ENCODE results near the gene DDX42.

DDX42 gene

DNA sequence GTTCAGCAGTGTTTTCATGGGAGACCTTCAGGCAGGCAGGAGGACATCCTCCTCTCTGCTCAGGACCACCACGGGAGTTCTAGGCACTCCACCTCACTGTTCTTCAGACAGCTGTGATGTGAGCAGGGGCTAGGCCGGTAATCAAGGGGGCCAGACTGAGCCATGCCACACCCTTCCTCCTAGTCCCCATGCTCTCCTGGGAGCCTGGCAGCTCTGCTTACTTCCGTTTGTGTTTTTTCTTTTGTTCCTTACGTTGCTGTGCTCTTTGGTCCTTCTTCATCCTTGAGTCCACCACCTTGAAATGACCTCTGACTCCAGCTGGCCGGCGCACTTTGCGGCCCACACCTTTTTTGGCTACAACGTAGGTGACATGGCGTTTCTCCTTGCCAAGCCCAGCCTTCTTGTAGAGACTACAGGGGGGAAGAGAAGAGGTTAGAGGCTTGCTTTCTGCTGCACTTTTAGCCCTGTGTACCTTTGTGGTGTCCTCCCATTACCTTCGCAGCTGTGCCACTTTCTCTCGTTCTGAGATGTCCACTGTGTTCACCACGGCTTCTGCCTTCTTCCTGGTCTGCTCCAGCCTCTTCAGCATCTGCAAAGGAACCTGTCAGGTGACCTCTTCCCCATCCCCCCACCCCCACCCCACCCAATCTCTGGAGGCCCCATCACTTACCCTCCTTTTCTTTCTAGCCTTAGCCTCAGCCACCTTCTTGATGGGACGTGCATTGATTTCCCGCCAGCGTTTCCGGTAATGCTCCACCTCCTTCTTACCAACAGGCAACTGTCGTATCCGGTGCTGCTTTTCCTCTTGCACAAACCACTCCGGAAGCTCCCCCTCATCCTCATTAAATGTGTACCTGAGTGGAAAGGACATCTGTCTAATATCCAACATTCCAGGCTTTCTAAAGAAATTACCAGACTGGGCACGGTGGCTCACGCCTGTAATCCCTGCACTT, 45.9 kb downstream of the DDX42 start:
- Histone ChIP-seq H3K4me3 (ENCODE audit: low read depth, low read length) (no peak overlapping the region), H3K9me3 (ENCODE audit: severe bottlenecking) (no peaks in the 10 kb centered on the region), H3K27ac (no peak overlapping the region), H3K36me3 (peaks cover 97% of the 10 kb centered on the region), H3K27me3 (ENCODE audit: insufficient read depth, low read depth, severe bottlenecking) (no peaks in the 10 kb centered on the region)
- no peak for DNase-seq
- TF ChIP-seq, protein P1, sequence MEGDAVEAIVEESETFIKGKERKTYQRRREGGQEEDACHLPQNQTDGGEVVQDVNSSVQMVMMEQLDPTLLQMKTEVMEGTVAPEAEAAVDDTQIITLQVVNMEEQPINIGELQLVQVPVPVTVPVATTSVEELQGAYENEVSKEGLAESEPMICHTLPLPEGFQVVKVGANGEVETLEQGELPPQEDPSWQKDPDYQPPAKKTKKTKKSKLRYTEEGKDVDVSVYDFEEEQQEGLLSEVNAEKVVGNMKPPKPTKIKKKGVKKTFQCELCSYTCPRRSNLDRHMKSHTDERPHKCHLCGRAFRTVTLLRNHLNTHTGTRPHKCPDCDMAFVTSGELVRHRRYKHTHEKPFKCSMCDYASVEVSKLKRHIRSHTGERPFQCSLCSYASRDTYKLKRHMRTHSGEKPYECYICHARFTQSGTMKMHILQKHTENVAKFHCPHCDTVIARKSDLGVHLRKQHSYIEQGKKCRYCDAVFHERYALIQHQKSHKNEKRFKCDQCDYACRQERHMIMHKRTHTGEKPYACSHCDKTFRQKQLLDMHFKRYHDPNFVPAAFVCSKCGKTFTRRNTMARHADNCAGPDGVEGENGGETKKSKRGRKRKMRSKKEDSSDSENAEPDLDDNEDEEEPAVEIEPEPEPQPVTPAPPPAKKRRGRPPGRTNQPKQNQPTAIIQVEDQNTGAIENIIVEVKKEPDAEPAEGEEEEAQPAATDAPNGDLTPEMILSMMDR (IDR thresholded peaks at IDR 0.05; ENCODE audit: low read depth, low read length) = no peak

DNA sequence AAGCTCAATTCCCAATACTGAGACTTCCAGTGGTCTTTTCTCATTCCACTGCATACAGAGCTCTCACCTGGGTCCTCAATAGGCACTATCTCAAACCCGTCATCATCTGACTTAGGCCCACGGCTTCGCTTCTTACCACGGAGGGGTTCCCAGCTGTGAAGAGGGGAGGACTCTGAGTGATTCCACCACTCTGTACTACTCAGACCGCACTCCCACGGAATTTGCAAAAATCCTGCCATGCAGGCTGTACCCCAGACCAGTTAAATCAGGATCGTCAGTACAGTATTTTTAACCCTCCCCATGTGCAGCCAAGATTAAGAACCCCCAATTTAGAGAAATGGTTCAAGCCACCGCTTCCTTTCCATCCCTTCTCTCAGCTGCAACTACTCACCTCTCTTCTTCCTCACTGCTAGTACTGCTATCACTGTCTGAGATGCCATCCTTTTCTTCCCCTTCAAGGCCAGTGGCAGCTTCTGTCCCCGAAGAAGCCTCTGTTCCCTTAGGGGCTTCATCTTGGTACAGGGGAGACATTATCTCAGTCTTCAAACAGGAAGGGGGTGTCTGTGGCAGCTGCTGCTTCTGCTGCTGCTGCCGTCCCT, 47.1 kb downstream of the DDX42 start:
- no peak for DNase-seq
- no peaks in the 10 kb centered on the region for H3K27me3 ChIP-seq (ENCODE audit: insufficient read depth, low read depth, severe bottlenecking)
- peaks cover 95% of the 10 kb centered on the region for H3K36me3 ChIP-seq
- TF ChIP-seq, protein P1 (IDR thresholded peaks at IDR 0.05; ENCODE audit: low read depth, low read length) = no peak
- no peak overlapping the region for H3K27ac ChIP-seq
- no peaks in the 10 kb centered on the region for H3K9me3 ChIP-seq (ENCODE audit: severe bottlenecking)
- H3K4me3 ChIP-seq (ENCODE audit: low read depth, low read length) = no peak overlapping the region

DNA sequence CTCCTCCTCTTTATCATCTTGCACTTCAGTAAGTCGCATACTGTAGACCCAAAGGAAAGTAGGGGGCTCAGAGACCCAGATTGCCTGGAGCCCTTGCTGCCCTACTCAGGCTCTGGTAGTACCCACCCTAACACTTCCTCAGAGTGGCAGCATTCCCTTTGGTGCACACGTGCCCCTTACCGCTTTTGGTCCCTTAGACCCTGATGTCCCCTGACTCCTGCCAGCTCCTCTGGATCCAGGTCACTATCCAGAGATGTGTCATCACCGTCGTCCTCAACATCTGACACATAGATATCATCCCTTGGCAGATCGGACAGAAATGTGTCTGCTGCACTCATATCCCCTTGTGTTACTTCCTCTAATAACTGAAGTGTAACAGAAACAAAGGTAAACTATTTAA, 47.8 kb downstream of the DDX42 start:
- Histone ChIP-seq H3K27ac (no peak overlapping the region), H3K4me3 (ENCODE audit: low read depth, low read length) (no peak overlapping the region), H3K9me3 (ENCODE audit: severe bottlenecking) (no peaks in the 10 kb centered on the region), H3K36me3 (peaks cover 88% of the 10 kb centered on the region), H3K27me3 (ENCODE audit: insufficient read depth, low read depth, severe bottlenecking) (no peaks in the 10 kb centered on the region)
- TF ChIP-seq, protein P1 (IDR thresholded peaks at IDR 0.05; ENCODE audit: low read depth, low read length) = no peak
- no peak for DNase-seq

DNA sequence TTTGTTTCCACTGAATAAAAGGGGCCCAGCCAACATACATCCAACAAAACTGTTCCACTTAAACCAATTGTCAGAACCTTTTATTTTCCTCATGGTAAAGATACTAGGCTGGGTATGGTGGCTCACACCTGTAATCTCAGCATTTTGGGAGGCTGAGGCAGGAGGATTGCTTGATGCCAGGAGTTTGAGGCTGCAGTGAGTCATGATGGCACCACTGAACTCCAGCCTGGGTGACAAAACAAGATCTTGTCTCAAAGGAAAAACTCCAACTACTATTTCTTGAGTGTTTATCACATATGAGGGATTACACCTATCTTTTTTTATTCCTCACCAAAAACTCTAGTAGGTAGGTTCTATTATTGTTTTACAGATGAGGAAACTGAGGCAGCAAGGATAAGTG, 48.6 kb downstream of the DDX42 start:
- H3K27ac ChIP-seq = no peak overlapping the region
- TF ChIP-seq, protein P1 (IDR thresholded peaks at IDR 0.05; ENCODE audit: low read depth, low read length) = no peak
- no peak overlapping the region for H3K4me3 ChIP-seq (ENCODE audit: low read depth, low read length)
- peaks cover 83% of the 10 kb centered on the region for H3K36me3 ChIP-seq
- no peaks in the 10 kb centered on the region for H3K27me3 ChIP-seq (ENCODE audit: insufficient read depth, low read depth, severe bottlenecking)
- no peaks in the 10 kb centered on the region for H3K9me3 ChIP-seq (ENCODE audit: severe bottlenecking)
- no peak for DNase-seq

DNA sequence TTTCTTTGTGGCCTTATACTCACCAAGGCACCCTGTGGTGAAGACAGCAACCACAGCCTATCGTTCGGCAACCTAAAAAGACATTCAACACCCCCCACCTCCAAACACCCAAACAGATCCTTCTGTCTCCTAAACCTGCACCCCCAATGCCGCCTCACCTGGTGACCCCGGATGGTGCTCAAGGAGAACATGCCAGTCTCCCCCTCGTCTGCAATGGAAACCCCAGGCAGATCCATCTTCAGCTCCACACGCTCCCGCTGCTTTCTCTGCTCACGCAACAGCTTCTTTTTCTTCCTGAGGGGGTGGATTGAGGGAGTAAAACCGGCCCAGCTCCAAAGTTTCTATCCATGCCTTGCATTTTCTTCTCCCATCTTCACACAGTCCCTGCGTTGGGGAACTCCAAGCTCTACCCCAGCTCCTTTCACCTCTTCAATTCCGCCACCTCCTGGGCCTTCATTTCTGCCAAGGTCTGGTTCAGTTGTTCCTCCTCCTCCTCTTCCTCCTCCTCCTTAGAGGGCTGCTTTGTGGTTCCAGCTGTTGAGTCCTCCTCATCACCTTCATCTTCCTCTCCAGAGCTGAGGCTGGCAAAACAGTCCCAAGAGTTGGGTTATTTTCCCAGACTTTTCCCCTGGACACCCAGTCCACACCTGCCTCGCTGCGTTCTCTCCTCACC, 49.8 kb downstream of the DDX42 start:
- peaks cover 77% of the 10 kb centered on the region for H3K36me3 ChIP-seq
- H3K27me3 ChIP-seq (ENCODE audit: insufficient read depth, low read depth, severe bottlenecking) = no peaks in the 10 kb centered on the region
- H3K4me3 ChIP-seq (ENCODE audit: low read depth, low read length) = no peak overlapping the region
- TF ChIP-seq, protein P1 (IDR thresholded peaks at IDR 0.05; ENCODE audit: low read depth, low read length) = no peak
- DNase-seq = no peak
- no peak overlapping the region for H3K27ac ChIP-seq
- no peaks in the 10 kb centered on the region for H3K9me3 ChIP-seq (ENCODE audit: severe bottlenecking)
